HEK293 (cell line): ENCODE measurements around the gene CACNA1G.

Experiments used
- TCF7L2 ChIP-seq: IDR thresholded peaks from 2 replicates; pipeline ENCODE4 v1.6.1; 2011; ENCODE audit warnings: low read depth, mild to moderate bottlenecking, inconsistent platforms, low read length, moderate library complexity, borderline replicate concordance
- TF ChIP-seq, protein P1 (sequence below): fragments of 450-650 bp; formaldehyde crosslinking; IDR thresholded peaks from 2 replicates; pipeline ENCODE4 v1.5.1; 2016; ENCODE audit warnings: missing biosample characterization, missing genetic modification characterization, borderline replicate concordance

DNA sequence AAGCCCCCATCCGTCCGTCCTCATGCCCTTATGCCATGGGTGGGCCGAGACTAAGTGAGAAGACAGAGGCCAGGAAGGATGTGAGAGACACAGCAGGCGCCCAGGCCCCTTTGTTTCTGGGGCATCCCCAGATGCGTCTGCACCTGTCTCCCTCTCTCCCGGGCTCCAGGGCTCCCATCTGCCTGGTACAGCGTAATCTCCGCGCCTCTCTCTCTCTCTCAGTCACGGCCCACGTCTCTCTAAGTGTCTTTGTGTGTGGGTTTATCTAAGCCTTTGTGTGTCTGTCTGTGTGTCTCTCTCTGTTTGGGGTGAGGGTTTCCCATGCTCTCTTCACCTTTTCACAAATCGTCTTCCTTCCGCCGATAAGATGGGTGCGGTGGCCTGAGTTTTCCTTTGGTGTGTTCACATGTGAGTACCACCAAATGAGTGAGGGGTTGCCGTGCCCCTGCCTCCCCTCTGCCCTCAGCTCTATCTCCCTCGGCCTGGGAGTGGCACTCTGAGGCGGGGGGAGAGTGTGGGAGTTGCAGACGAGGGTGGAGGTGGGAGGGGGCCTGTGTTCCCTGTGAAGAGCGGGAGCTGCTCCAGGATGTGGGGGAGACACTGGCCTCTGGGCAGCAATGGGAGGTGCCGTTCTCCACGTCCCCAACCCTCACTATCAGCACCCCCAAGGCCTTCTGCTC is 48.3 kb downstream of the CACNA1G start:
- no peak for TF ChIP-seq TCF7L2
- TF ChIP-seq, protein P1, sequence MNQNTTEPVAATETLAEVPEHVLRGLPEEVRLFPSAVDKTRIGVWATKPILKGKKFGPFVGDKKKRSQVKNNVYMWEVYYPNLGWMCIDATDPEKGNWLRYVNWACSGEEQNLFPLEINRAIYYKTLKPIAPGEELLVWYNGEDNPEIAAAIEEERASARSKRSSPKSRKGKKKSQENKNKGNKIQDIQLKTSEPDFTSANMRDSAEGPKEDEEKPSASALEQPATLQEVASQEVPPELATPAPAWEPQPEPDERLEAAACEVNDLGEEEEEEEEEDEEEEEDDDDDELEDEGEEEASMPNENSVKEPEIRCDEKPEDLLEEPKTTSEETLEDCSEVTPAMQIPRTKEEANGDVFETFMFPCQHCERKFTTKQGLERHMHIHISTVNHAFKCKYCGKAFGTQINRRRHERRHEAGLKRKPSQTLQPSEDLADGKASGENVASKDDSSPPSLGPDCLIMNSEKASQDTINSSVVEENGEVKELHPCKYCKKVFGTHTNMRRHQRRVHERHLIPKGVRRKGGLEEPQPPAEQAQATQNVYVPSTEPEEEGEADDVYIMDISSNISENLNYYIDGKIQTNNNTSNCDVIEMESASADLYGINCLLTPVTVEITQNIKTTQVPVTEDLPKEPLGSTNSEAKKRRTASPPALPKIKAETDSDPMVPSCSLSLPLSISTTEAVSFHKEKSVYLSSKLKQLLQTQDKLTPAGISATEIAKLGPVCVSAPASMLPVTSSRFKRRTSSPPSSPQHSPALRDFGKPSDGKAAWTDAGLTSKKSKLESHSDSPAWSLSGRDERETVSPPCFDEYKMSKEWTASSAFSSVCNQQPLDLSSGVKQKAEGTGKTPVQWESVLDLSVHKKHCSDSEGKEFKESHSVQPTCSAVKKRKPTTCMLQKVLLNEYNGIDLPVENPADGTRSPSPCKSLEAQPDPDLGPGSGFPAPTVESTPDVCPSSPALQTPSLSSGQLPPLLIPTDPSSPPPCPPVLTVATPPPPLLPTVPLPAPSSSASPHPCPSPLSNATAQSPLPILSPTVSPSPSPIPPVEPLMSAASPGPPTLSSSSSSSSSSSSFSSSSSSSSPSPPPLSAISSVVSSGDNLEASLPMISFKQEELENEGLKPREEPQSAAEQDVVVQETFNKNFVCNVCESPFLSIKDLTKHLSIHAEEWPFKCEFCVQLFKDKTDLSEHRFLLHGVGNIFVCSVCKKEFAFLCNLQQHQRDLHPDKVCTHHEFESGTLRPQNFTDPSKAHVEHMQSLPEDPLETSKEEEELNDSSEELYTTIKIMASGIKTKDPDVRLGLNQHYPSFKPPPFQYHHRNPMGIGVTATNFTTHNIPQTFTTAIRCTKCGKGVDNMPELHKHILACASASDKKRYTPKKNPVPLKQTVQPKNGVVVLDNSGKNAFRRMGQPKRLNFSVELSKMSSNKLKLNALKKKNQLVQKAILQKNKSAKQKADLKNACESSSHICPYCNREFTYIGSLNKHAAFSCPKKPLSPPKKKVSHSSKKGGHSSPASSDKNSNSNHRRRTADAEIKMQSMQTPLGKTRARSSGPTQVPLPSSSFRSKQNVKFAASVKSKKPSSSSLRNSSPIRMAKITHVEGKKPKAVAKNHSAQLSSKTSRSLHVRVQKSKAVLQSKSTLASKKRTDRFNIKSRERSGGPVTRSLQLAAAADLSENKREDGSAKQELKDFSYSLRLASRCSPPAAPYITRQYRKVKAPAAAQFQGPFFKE (tag by site-specific recombination) = no peak
